ENCODE results near the gene HOMER3. TPM values are rescaled to one million over a fixed set of nuclear protein-coding genes. Genes with fewer than 3 reads are reported as not detected.

The HOMER3 gene
- total and polyA plus RNA-seq, 9 of the 15 experiments (the other 6 are each of a cell fraction or from before 2014, with no cell fraction given): 1.3 to 5.1 (median 3.7) TPM; not detected in 2

- TF ChIP-seq NELFE (IDR thresholded peaks at IDR 0.05; ENCODE audit: insufficient read depth, insufficient read length): no peak
- TF ChIP-seq TBP (optimal IDR thresholded peaks at IDR 0.05; ENCODE audit: low read depth, low read length): no peak
- no peak for TF ChIP-seq ZNF507 (tag; conservative IDR thresholded peaks at IDR 0.05)
- peak; percentile 43; the same call in 1 of the 2 replicates for TF ChIP-seq POLR2G (IDR thresholded peaks at IDR 0.05; ENCODE audit: low read depth, low read length)
- TF ChIP-seq, protein P1, sequence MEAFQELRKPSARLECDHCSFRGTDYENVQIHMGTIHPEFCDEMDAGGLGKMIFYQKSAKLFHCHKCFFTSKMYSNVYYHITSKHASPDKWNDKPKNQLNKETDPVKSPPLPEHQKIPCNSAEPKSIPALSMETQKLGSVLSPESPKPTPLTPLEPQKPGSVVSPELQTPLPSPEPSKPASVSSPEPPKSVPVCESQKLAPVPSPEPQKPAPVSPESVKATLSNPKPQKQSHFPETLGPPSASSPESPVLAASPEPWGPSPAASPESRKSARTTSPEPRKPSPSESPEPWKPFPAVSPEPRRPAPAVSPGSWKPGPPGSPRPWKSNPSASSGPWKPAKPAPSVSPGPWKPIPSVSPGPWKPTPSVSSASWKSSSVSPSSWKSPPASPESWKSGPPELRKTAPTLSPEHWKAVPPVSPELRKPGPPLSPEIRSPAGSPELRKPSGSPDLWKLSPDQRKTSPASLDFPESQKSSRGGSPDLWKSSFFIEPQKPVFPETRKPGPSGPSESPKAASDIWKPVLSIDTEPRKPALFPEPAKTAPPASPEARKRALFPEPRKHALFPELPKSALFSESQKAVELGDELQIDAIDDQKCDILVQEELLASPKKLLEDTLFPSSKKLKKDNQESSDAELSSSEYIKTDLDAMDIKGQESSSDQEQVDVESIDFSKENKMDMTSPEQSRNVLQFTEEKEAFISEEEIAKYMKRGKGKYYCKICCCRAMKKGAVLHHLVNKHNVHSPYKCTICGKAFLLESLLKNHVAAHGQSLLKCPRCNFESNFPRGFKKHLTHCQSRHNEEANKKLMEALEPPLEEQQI (IDR thresholded peaks at IDR 0.05): no peak
- TF ChIP-seq DACH1 (IDR thresholded peaks at IDR 0.05; ENCODE audit: partially characterized antibody): no peak
- TF ChIP-seq ZNF41 (CRISPR knock-in tag; conservative IDR thresholded peaks at IDR 0.05): no peak
- no peak for TF ChIP-seq NFE2L1 (tag; IDR thresholded peaks at IDR 0.05; ENCODE audit: borderline replicate concordance, low read depth)
- TF ChIP-seq PCBP1 (IDR thresholded peaks at IDR 0.05; ENCODE audit: low read depth, low read length, poor library complexity, severe bottlenecking): no peak
- TF ChIP-seq MXI1 (IDR thresholded peaks at IDR 0.05; ENCODE audit: low read depth, low read length): no peak
- peak; percentile 20 to 46 (median 30); a peak in 3 of 6 replicates for TF ChIP-seq CTCF (IDR thresholded peaks at IDR 0.05 in 2 of 3, conservative IDR thresholded peaks at IDR 0.05 in 1 of 3; ENCODE audit: insufficient read depth in 2 of 3, low read depth in 1 of 3, low read length in 3 of 3)
- no peak for TF ChIP-seq MITF (IDR thresholded peaks at IDR 0.05)
Observed at GRCh38 chr19:18883526-18884304, 57.3 kb downstream of the HOMER3 start (continued).
